Measurements from ENCODE around the gene FAM240B. TPM values are rescaled to one million over a fixed set of nuclear protein-coding genes. Genes with fewer than 3 reads are reported as not detected.

FAM240B gene
- total and polyA plus RNA-seq, 5 experiments from 2014 or later = not detected

- DNase-seq = no peak
- Mint-ChIP-seq H3K9me3 (no peaks in the 10 kb centered on the region), H3K27ac (no peak overlapping the region), H3K27me3 (peaks cover 10 to 17% (median 11%) of the 10 kb centered on the region in 5 donors), H3K36me3 (no peaks in the 10 kb centered on the region), H3K4me1 (no peaks in the 10 kb centered on the region), H3K4me3 (no peak overlapping the region)
- ATAC-seq = no peak
- POLR2A ChIA-PET = no interaction called here
Measured at GRCh38 chr9:38651400-38652042, 68.4 kb downstream of the FAM240B start.

GRCh38 chr9:38650564-38650963 is 69.4 kb downstream of the FAM240B start:
- ATAC-seq (no peak), DNase-seq (no peak)
- H3K27me3 Mint-ChIP-seq = peaks cover 8 to 15% (median 10%) of the 10 kb centered on the region in 5 donors
- POLR2A ChIA-PET = no interaction called here
- H3K27ac Mint-ChIP-seq = no peak overlapping the region
- H3K36me3 Mint-ChIP-seq = no peaks in the 10 kb centered on the region
- no peak overlapping the region for H3K4me3 Mint-ChIP-seq
- H3K9me3 Mint-ChIP-seq = no peaks in the 10 kb centered on the region
- no peaks in the 10 kb centered on the region for H3K4me1 Mint-ChIP-seq

- ATAC-seq (no peak), DNase-seq (no peak)
- no peaks in the 10 kb centered on the region for H3K9me3 Mint-ChIP-seq
- POLR2A ChIA-PET = no interaction called here
- no peaks in the 10 kb centered on the region for H3K36me3 Mint-ChIP-seq
- H3K27ac Mint-ChIP-seq = no peak overlapping the region
- no peak overlapping the region for H3K4me3 Mint-ChIP-seq
- no peaks in the 10 kb centered on the region for H3K4me1 Mint-ChIP-seq
- H3K27me3 Mint-ChIP-seq = peaks cover 8 to 14% (median 9%) of the 10 kb centered on the region in 5 donors
Measured at GRCh38 chr9:38649731-38650363, 70.1 kb downstream of the FAM240B start.

GRCh38 chr9:38644601-38645000 is 75.3 kb downstream of the FAM240B start:
- no peak overlapping the region for H3K27ac Mint-ChIP-seq
- DNase-seq = no peak
- POLR2A ChIA-PET = no interaction called here
- ATAC-seq = no peak
- peaks cover 10 to 29% (median 16%) of the 10 kb centered on the region in 5 donors for H3K27me3 Mint-ChIP-seq
- H3K4me1 Mint-ChIP-seq = no peaks in the 10 kb centered on the region
- H3K9me3 Mint-ChIP-seq = no peaks in the 10 kb centered on the region
- H3K4me3 Mint-ChIP-seq = no peak overlapping the region
- no peaks in the 10 kb centered on the region for H3K36me3 Mint-ChIP-seq

Other genes with a start within 250 kb of the FAM240B start
- gene ANKRD18A, start 99.5 kb downstream of the FAM240B start, total RNA-seq = 1 to 10 TPM; 1.5 to 2.8 TPM
- gene ANKRD18A, start 99.5 kb downstream of the FAM240B start, polyA plus RNA-seq = 1 to 10 TPM in 1 of 3 donors, under 1 TPM in 1, not detected in 1; 0.71 to 1.3 TPM

Measured in naive thymus-derived CD8-positive, alpha-beta T cell (primary cell).